GM12874 (cell line): Measurements from ENCODE around the gene KIF3B.

Source experiments
- CTCF ChIP-seq: IDR thresholded peaks from 2 replicates; pipeline ENCODE4 v1.5.1; 2011; ENCODE audit warnings: low read depth, mild to moderate bottlenecking, control low read depth, low read length, moderate library complexity; ENCODE audit not compliant: insufficient read depth

Gene KIF3B

GRCh38 chr20:32233286-32233685 is 44.2 kb upstream of the KIF3B start:
- TF ChIP-seq CTCF: no peak

GRCh38 chr20:32234135-32234808 is 43.2 kb upstream of the KIF3B start:
- no peak for TF ChIP-seq CTCF

- TF ChIP-seq CTCF: no peak
These were observed 42.0 kb upstream of the KIF3B start for GRCh38 chr20:32235331-32236047.

- no peak for TF ChIP-seq CTCF
These were observed 41.4 kb upstream of the KIF3B start for GRCh38 chr20:32236048-32236533.

- TF ChIP-seq CTCF: no peak
These were observed 40.6 kb upstream of the KIF3B start for GRCh38 chr20:32236819-32237218.

- TF ChIP-seq CTCF: no peak
These were observed 40.0 kb upstream of the KIF3B start for GRCh38 chr20:32237419-32237818.

GRCh38 chr20:32238483-32239425 is 38.7 kb upstream of the KIF3B start:
- TF ChIP-seq CTCF: no peak
